SIG-M5 (cell line): Measurements from ENCODE around the gene MCC.

Experiments used
- DNase-seq: peaks from one replicate; lab custom pipeline; 2025; lab: John Stamatoyannopoulos, UW

Gene MCC

DNA sequence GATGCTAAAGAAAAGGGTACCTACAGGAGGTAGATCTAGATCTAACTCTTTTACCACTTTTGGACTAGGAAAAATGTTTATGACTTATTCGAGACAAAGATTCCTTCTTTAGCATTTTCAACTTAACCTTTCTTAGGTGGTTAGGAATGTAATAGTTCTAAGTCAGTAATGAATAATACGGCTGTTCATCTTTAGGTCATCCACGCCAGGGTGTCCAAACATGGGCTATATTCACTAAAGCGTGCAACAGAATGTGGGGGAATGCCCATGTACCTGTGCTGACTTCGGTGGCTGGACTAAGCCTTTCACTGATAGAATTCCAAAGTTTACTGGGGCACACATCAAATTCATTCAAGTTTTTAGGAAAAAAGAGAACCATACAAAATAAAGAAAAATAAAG lies 218.2 kb downstream of the MCC start:
- DNase-seq = no peak

DNA sequence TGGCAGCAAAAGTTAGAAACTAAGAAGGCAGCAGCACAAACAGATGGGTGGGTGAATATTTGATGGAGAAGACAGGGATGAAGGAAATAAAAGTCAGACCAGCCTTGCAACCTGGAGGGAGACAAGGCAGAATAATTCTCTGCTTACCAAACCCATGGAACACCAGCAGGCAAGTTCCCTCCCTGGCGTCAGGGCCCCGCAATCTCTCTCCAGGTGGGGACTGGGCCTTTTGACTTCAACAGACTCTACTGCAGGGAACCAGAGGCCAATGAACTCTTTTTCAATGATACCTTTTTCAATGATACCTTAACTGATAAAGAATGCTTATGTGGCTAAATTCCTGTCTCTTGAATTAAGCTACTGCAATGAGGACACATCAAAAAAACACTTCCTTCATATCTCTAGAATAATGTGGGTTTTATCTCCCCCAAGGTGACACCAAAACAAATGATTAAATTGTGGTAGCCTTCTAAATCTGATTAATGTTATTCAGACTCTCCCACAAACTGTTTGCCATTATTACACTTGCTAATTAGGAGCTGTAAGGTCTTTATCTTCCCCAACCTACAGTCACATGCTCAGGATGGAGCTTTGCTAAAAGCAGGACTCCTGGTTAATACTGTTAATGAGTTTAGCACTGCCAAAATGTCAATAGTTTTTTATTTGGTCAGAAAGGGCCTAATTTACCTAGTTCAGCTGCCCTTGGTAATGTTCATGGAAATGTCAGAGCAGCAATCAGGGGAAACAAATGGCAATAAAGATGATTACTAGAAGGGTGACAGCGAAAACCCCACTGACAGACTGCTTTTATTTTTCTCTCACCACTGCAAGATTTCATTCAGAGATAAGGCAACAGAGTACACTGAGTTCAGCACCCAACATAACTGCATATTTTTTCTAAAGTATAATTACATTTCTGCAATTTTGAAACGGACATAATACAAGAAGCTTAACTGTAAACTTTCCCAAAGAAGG lies 218.9 kb downstream of the MCC start:
- DNase-seq = no peak

DNA sequence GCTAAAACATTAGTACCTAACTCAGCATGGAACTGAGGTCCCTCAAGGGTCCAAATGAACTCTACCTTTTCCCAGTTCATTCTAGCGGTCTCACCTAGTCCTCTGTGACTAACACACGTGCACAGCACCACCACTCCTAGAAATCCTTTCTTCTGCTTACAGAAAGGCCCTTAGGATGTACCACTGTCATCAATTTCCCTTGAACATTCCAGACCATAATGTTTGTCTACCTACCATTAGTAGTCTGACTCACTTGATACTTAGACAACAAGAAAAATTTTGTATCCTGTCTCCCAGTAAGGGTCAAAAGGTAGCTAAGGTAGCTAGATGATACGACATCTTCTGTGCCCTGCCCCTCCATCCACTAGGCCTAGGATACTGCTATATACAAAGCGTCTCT lies 220.0 kb downstream of the MCC start:
- DNase-seq = no peak

DNA sequence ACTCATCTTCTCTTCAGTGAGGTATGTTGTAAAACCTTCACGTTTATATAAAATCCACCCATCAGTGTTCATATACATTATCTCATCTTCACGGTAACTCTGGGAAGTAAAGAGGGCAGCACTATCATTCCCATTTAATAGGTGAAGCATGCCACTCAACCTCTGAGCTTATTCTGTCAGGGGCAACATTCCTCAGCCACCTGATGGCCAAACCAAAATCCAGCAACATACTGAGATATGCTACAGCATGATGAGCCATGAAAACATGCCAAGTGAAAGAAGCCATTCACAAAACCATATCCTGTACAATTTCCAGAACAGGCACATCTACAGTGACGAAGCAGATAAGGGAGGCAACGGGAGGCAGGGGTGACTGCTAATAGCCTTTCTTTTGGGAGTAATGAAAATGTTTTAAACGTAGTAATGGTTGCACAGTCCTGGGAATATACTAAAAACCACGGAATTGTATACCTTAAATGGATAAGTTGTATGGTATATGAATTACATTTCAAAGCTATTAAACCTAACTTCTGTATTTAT lies 220.8 kb downstream of the MCC start:
- no peak for DNase-seq

DNA sequence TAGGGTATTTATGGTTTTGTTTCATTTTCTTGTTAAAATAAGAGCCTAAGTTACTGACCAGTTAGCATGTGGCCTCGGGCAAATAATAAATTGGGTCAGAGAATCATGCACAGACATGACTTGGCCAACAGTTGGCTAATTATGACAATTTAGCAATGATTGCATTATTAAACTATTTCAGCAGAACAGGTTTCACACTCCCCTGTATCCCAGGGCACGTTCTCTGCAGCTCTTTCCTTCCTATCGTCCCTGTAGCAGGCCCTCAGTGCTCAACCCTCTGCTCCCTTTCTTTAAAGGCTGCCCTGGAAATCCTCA lies 221.4 kb downstream of the MCC start:
- DNase-seq = no peak

DNA sequence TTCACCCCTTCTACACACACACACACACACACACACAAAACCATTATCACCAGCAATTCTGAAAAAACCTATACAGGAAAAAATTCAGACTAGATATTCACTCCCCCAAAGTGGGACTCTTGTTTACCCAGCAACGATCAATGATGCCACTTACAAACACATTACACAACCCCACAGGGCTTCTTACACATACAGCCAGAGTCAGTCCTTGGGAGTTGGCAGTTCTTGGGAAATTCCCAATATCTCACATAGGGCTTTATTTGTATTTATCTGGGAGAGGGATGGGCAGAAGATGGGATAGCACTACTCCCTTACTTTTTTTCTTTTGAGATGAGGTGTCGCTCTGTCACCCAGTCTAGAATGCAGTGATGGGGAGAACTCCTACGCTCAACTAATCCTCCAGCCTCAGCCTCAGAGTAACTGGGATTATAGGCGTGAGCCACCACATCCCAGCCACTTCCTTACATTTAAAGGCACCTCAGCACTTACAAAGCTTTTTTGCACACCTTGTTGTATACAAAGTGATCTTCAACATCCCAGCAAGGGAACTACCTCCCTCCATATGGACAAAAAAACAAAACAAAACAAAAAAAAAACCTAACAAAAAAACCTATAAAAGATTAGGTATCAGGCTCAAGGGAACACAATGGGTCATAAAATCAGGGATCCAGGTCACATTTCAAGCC lies 221.9 kb downstream of the MCC start:
- no peak for DNase-seq

DNA sequence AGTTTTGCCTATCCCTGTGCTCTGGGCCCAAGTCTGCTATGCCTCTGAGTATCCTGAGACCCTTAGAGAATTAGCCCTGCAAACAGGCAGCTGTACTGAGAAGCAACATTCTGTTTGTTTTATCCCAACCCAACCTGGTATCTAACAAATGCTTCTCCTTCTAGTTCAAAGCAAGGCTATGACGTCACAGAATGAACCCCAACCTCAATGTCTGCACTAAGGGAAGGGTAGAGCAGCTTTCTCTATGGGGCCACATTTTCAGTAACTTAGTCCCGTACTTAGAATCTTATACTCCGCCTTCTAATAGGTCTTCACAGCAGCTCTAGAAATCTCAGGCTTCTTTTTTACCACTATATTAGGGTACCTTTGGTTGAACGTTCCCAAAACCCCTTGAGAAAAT lies 223.1 kb downstream of the MCC start:
- DNase-seq = no peak

DNA sequence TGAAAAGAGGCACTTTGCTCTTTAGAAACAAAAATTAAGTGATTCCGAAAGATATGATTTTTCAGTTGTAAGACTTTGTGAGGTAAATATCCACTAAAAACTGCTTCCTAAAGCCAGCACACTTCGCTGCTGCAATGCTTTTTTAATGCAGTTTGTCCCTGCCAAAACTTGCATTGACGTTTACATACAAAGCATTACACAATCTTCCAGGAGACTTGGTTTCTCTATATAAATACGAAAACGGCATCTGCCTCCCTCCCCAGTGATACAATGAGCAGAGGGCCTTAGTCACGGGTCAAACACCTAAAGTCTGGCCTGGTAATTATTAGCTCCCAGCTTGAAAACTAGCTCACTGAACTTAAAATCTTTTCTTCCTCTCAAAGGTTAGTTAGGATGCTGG lies 224.2 kb downstream of the MCC start:
- DNase-seq = no peak

DNA sequence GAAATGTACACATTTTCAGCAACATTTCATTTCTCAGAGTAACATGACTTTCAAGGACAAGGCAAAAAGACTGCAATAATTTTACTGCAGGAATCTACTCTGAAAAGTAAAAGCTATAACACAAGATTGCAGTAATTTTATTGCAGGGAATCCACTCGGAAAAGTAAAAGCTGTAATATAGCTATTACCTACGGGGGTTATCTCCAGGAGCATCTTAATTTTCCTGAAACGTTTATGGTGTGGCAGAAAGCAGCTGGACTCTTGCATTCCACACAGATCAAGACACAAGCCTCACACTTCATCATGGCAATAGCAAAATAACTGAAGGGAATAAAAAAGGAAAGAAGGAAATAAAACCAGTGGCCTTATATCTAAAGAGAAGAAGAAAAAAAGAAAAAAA lies 224.7 kb downstream of the MCC start:
- no peak for DNase-seq

DNA sequence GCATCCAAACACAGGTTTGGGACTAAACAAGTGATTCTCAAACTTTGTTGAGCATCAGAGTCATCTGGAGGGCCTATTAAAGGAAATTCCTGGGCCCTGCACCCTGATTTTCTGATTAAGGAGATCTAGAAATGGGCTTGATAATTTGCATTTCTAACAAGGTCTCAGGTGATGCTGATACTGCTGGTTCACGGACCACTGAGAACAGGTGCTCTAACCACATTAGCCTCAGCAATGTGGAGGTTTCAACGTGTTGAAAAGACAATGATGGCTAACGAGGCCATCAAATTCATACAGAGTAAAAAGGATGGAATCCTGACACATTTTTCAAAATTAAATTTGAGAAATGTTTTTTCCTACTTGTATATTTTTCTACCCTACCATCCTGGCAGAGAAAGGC lies 225.6 kb downstream of the MCC start:
- DNase-seq = no peak

DNA sequence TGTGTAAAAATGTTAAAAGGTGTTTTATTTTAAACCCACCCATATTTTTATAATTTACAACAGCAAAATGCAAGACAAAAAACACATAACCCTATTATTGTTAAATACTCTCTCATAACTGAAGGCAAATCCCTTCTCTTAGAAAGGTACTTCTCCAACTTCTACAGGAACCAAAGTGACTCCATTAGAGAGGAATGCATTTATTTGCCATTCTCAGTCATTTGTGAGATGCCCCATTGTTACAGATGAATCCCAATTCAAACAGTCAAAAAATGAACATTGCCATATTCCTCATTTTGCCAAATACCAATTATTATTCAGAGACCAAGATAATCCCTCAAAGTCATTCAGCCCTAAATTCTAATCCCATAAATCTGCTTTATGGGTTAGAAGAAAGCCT lies 229.2 kb downstream of the MCC start:
- no peak for DNase-seq

DNA sequence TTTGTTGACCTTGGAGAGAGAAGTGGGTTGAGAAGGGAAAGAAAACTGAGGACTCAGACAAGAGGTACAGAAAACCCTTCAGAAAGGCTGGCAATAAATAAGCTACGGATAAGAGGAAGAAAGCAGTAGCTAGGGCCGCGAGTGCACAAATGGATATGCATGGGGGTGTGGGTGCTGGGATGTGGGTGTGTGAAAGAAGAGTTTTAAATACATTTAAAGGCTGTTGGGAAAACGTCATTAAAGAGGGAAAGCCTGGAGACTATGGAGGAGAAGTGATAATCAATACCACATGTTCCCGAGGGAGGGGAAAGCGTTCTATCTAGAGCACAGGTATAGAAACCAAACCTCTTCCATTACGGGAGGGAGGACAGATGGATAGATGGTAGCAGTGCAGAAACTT lies 230.7 kb downstream of the MCC start:
- no peak for DNase-seq

DNA sequence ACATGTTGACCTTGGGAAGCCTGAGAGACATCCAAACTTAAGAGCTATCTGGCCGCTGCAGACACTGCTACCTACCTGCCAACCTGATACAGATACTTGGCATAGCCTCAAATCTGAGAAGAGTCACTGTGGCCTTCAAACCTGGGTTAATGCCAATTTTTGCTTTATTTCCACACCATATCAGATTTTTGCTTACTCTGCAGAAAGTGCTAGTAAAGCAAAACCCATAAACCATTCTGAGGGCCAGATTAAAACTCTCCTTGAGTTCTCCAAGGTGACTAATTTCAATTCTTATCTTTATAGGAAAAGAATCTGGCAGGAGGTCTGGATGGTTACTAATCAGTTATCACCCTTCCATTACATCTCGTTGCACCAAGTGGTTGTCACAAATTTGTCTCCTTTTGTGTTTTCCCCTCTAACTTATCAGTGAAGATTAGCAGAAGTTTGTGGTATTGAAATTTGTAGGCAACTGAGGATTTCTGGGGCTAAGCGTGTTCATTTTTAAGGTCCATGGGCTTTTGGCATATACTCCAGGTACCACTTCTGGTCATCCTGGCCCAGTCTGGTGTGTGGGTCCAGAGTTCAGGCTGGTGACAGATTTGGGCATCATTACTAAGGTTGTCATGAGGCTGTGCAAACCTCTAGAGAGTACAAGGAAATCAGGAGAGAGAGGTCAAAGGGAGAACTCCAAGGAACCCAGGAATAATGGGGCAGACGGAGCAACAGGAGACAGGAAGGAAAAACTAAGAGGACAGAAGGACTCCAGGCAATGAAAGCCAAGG lies 231.4 kb downstream of the MCC start:
- no peak for DNase-seq

DNA sequence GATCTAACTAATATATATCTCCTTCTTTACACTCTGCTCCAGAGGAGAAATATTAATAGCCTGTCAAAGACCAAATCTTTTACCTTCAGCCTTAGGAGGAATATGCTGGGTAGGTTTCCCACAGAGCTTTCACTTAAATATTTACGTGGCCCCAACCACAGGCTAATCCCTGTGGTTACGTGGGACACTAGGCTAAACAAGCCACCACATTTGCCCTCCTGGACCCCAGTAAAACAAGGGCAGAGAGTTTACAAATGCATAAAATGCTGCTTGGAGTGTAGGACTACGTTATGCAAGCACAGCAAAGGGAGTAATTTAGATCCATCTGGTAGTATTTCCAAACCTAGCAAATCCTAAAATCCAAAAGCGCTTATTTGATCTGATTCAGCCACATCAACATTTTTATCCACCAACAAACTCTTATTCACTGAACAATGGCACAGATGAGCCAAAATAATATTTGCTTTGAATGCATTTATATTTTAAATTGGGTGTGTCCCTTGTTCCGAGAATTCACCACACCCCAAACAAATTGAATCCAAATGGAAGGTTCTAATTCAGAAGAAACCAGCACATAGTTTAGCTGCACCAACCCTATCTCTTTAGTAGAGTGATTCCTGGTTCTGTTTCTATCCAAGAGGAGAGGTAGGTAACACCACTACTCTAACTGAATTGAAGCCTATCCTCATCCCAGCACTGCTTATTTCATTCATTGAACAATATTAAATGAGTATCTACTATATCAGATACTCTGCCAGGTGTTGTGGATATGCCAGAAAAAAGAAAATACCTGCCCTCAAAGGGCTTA lies 232.5 kb downstream of the MCC start:
- DNase-seq = no peak

DNA sequence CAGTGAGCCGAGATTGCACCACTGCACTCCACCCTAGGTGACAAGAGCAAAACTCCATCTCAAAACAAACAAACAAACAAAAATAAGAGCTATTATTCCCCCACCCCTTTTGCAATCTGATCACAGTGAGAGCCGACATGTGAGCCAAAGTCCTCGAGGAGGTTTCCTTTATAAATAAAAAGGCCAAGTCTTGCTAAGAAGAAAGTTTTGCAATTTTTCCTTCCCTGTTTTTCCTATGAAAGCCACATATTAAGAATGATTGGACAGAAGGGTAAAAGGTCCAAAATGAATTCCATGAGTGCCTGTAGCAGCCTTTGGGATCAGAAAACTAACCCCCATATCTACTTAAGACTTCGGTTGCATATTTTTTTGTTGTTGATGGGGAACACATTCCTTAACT lies 233.1 kb downstream of the MCC start:
- no peak for DNase-seq

DNA sequence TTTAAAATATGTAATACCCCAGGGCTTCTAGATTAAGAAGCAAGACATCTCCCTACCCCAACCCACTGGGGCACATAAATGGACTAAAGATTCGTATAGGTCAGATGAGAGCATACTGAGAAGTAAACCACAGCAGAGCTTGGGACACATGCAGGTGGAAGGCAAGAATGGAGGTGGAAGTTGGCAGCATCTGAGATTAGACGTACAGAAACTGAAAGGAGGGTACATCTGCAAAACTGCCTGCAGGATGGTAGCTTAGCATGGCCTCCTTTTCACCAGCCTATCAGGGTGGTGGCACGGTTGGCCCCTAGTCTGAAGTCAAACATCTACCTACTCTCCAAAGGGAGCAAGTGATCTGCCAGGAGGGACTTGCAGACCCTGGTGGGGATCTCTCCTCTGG lies 235.2 kb downstream of the MCC start:
- no peak for DNase-seq

DNA sequence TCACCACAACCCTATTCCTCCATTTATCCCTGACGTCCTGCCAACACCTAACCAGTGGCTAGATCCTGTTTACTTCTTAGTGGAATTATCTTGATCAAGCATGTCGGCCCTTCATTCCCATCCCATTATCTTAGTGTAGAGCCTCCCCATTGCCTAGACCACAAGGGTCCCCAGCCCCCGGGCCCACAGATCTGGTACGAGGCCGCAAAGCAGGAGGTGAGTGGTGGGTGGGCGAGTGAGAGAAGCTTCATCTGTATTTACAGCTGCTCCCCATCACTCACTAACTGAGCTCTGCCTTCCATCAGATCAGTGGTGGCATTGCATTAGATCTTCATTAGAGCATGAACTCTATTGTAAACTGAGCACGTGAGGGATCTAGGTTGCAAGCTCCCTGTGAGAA lies 236.2 kb downstream of the MCC start:
- no peak for DNase-seq

DNA sequence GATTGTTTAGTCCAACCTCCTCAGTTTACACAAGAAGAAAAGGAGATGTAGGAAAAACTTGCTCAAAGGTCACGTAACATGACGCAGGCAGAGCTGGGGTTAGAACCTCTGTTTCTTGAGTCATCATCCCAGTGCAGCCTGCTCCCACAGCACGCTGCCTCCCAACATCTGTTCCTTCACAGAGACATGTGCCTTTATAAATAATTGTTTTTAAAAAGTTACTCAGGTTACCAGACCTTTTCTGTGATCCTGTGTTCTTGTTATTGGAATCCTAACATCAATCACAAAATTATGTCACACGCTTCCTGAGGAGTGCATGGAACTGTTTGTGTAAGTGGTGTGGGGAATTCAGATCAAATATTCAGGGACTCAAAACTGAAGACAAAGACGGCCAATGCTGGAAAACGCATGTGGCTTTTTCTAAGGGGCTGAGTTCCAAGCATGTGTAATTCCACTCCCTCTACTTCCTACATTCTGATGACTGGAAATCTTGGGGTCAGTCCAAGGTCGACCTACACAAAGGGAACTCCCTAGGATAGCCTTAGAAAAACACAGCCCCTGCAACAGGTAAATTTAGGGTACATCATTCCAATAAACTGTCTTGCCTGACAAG lies 237.8 kb downstream of the MCC start:
- no peak for DNase-seq

DNA sequence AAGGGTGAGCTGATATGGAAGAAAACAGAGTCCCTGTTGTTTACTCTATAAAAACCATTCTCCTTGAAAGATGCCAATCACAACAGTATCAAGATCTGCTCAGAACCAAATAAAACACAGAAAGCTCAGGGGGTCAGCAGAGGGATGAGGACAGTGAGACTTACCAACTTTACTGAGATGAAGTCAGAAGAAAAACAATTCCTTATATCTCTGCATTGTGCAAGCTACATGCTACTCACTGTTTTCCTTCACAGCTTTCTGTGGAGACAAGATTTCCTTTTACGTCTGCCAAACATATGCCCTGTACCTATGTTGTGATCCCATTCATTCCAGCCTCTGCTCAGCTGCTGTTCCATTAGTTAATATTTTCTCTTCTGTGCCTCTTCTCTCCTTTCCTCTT lies 239.0 kb downstream of the MCC start:
- no peak for DNase-seq

DNA sequence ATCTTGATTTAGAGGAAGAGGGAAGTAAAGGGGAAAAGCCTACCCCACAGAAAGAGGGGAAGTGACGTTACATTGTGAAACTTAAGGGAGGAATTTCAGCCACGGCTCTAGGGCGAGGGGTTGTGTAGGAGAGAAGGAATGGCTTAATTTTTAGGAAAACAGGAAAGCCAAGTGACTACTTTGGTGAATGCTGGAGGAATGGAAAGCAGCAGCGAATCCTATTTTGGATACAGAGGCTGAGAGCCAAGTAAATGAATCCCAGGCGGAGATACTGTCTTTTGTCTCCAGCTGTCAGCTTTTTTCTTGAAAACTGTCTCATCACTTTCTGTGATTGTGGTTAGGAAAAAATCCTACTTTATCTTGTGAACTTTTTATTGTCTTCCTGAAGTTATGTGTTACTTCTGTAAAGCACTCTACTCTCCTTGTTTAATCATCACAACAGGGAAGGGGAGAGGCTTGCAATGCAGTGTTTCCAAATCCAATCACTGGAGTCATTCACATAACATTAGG lies 241.8 kb downstream of the MCC start:
- no peak for DNase-seq
